IMR-90 (cell line): ENCODE measurements around the gene PABPN1. TPM values are rescaled to one million over a fixed set of nuclear protein-coding genes. Genes with fewer than 3 reads are reported as not detected.
A peak's percentile ranks its signal among the peaks of the same experiment; 100 is the strongest.

Experiments
- ATAC-seq: fragments of 200-7000 bp; cut with Tn5 transposase; 2 replicates; pipeline ENCODE4 v1.9.1; 2020; ENCODE audit warnings: low read depth, mild to moderate bottlenecking, moderate library complexity
- BruUV-seq: library from RNA; stranded (reverse); fragments of 400-500 nt; replicated peaks from 2 replicates; lab custom pipeline; 2021; lab: Mats Ljungman, UMichigan
- CTCF ChIA-PET: fragments of 300-600 bp; formaldehyde crosslinking; extraction: SDS; loops from one replicate; lab custom pipeline; 2021; ENCODE audit warnings: antibody characterized with exemption; lab: Yijun Ruan, JAX
- POLR2A ChIA-PET: fragments of 300-600 bp; sonication (Branson Sonifier 250); formaldehyde crosslinking; loops from one replicate; lab custom pipeline; 2022; ENCODE audit warnings: antibody characterized with exemption; ENCODE audit not compliant: unreplicated experiment; lab: Charles Lee
- DNase-seq: peaks from one replicate; pipeline ENCODE4 v3.0.0; 2013
- H2AFZ ChIP-seq: replicated peaks from 2 replicates; pipeline ENCODE3; 2013; ENCODE audit warnings: low read length, mild to moderate bottlenecking; ENCODE audit not compliant: poor library complexity
- H2AK5ac ChIP-seq: 2 replicates; pipeline ENCODE4 v1.6.1; 2013; ENCODE audit warnings: low read depth, low read length, inconsistent platforms
- H2AK9ac ChIP-seq: replicated peaks from 2 replicates; pipeline ENCODE3; 2013; ENCODE audit warnings: mild to moderate bottlenecking, low read depth, low read length, moderate library complexity; ENCODE audit not compliant: poor library complexity
- H2BK120ac ChIP-seq: 2 replicates; pipeline ENCODE4 v1.6.1; 2013; ENCODE audit warnings: low read depth, low read length, inconsistent platforms
- H2BK15ac ChIP-seq: 3 replicates; pipeline ENCODE4 v1.6.1; 2013; ENCODE audit warnings: low read depth, low read length, inconsistent platforms
- H2BK20ac ChIP-seq: 2 replicates; pipeline ENCODE4 v1.6.1; 2013; ENCODE audit warnings: low read depth, mild to moderate bottlenecking, inconsistent platforms, low read length, moderate library complexity
- H2BK5ac ChIP-seq: 2 replicates; pipeline ENCODE4 v1.6.1; 2013; ENCODE audit warnings: mild to moderate bottlenecking, low read depth, low read length, inconsistent platforms; ENCODE audit not compliant: poor library complexity, severe bottlenecking
- H3K14ac ChIP-seq: replicated peaks from 2 replicates; pipeline ENCODE4 v1.6.1; 2013; ENCODE audit warnings: low read depth, low read length, inconsistent platforms
- H3K18ac ChIP-seq: 2 replicates; pipeline ENCODE4 v1.6.1; 2013; ENCODE audit warnings: low read depth, low read length, control low read depth
- H3K23ac ChIP-seq: 2 replicates; pipeline ENCODE4 v1.6.1; 2013; ENCODE audit warnings: low read depth, low read length, inconsistent platforms
- H3K27ac ChIP-seq: 2 replicates; pipeline ENCODE4 v1.5.1; 2013; ENCODE audit warnings: mild to moderate bottlenecking, control low read depth, low read length; ENCODE audit not compliant: insufficient read depth
- H3K27me3 ChIP-seq: 2 replicates; pipeline ENCODE4 v1.6.1; 2013; ENCODE audit warnings: low read length; ENCODE audit not compliant: control insufficient read depth, insufficient read depth
- H3K36me3 ChIP-seq: 2 replicates; pipeline ENCODE4 v1.6.1; 2013; ENCODE audit warnings: low read length, mixed read lengths; ENCODE audit not compliant: control insufficient read depth, insufficient read depth
- H3K4ac ChIP-seq: 2 replicates; pipeline ENCODE4 v1.6.1; 2013; ENCODE audit warnings: low read depth, low read length, inconsistent platforms
- H3K4me1 ChIP-seq: 2 replicates; pipeline ENCODE4 v1.6.1; 2013; ENCODE audit warnings: low read length, mixed read lengths; ENCODE audit not compliant: control insufficient read depth, insufficient read depth
- H3K4me2 ChIP-seq: 2 replicates; pipeline ENCODE4 v1.6.1; 2013; ENCODE audit warnings: low read depth, mild to moderate bottlenecking, control low read depth, low read length, moderate library complexity
- H3K4me3 ChIP-seq: 2 replicates; pipeline ENCODE4 v1.5.1; 2013; ENCODE audit warnings: low read depth, mild to moderate bottlenecking, control low read depth, low read length, moderate library complexity; ENCODE audit not compliant: insufficient read depth
- H3K56ac ChIP-seq: 2 replicates; pipeline ENCODE4 v1.6.1; 2013; ENCODE audit warnings: low read length, inconsistent platforms; ENCODE audit not compliant: insufficient read depth; ENCODE audit errors: extremely low read depth
- H3K79me1 ChIP-seq, 2 experiments: 2 replicates each; pipeline ENCODE4 v1.6.1; 2013; ENCODE audit warnings: low read length in 2 of 2, inconsistent platforms in 1 of 2, low read depth in 1 of 2
- H3K9ac ChIP-seq: 2 replicates; pipeline ENCODE4 v1.6.1; 2013; ENCODE audit warnings: low read depth, low read length, control low read depth
- H3K9me1 ChIP-seq: 2 replicates; pipeline ENCODE4 v1.6.1; 2013; ENCODE audit warnings: low read length, inconsistent platforms; ENCODE audit not compliant: insufficient read depth
- H3K9me3 ChIP-seq: 2 replicates; pipeline ENCODE4 v1.6.1; 2013; ENCODE audit warnings: low read length; ENCODE audit not compliant: control insufficient read depth, insufficient read depth
- H4K20me1 ChIP-seq: 2 replicates; pipeline ENCODE4 v1.6.1; 2013; ENCODE audit warnings: low read length, inconsistent platforms; ENCODE audit not compliant: insufficient read depth
- H4K5ac ChIP-seq: 2 replicates; pipeline ENCODE4 v1.6.1; 2013; ENCODE audit warnings: mild to moderate bottlenecking, low read depth, low read length, control low read depth
- H4K8ac ChIP-seq, 2 experiments: 2 replicates each; pipeline ENCODE4 v1.6.1; 2013; ENCODE audit warnings: low read depth in 2 of 2, low read length in 2 of 2, control low read depth in 1 of 2, inconsistent platforms in 1 of 2
- H4K91ac ChIP-seq: 2 replicates; pipeline ENCODE4 v1.6.1; 2013; ENCODE audit warnings: low read depth, low read length, inconsistent platforms; ENCODE audit not compliant: insufficient read depth
- BHLHE40 ChIP-seq: fragments of 150-350 bp; IDR thresholded peaks from 2 replicates; pipeline ENCODE4 v1.6.1; 2016; ENCODE audit warnings: mild to moderate bottlenecking, low read depth, low read length
- FOS ChIP-seq: fragments of 150-350 bp; IDR thresholded peaks from 2 replicates; pipeline ENCODE4 v1.6.1; 2016; ENCODE audit warnings: low read depth, low read length
- MAFK ChIP-seq: IDR thresholded peaks from 2 replicates; pipeline ENCODE4 v1.6.1; 2012; ENCODE audit warnings: low read depth, low read length, improper control_type of control experiment
- MAZ ChIP-seq: IDR thresholded peaks from 2 replicates; pipeline ENCODE4 v1.6.1; 2012; ENCODE audit warnings: low read depth, mild to moderate bottlenecking, low read length, improper control_type of control experiment, moderate library complexity, borderline replicate concordance
- MXI1 ChIP-seq: IDR thresholded peaks from 2 replicates; pipeline ENCODE4 v1.6.1; 2012; ENCODE audit warnings: low read depth, mild to moderate bottlenecking, low read length, moderate library complexity, borderline replicate concordance
- POLR2A ChIP-seq: IDR thresholded peaks from 2 replicates; pipeline ENCODE4 v1.6.1; 2012; ENCODE audit warnings: mild to moderate bottlenecking, low read depth, low read length
- RFX5 ChIP-seq: IDR thresholded peaks from 2 replicates; pipeline ENCODE4 v1.8.0; 2012; ENCODE audit warnings: low read depth, mild to moderate bottlenecking, low read length, moderate library complexity
- USF2 ChIP-seq: fragments of 150-350 bp; IDR thresholded peaks from 2 replicates; pipeline ENCODE4 v1.6.1; 2017; ENCODE audit warnings: mild to moderate bottlenecking, antibody characterized with exemption, low read length, low read depth
- WGBS, 2 experiments: methylation state at CpG; one replicate each; pipeline versions ENCODE4 v1.1.5 to v1.1.7; 2013; ENCODE audit warnings: missing lambda C conversion rate in 2 of 2; ENCODE audit not compliant: insufficient read length in 1 of 2; ENCODE audit errors: extremely low coverage in 2 of 2; 5-methylcytosine and 5-hydroxymethylcytosine counted together
- dilution Hi-C: fragments of 300-500 bp; cut with HindIII; formaldehyde crosslinking; loops from one replicate; pipeline ENCODE4 v1.14.3; 2018; ENCODE audit warnings: low sequenced_read_pairs; ENCODE audit not compliant: unreplicated experiment
- in situ Hi-C: fragments of 300-500 bp; cut with MboI; formaldehyde crosslinking; loops from 3 replicates; pipeline ENCODE4 v1.14.3; 2019; ENCODE audit warnings: low sequenced_read_pairs, inconsistent platforms, mixed read lengths
- intact Hi-C: fragments of 100-400 bp; cut with micrococcal nuclease; formaldehyde crosslinking; loops from 2 replicates; pipeline ENCODE4 v1.10.0; 2022
- polyA plus RNA-seq, 3 experiments: library from polyadenylated mRNA; depleted of rRNA; stranded (reverse); fragments of >200 nt; gene quantifications; 2 replicates each; pipeline ENCODE4 v1.2.3, GENCODE V29; 2012; ENCODE audit warnings: low replicate concordance in 1 of 3
- total RNA-seq: library from RNA; depleted of rRNA; stranded (reverse); fragments of >200 nt; gene quantifications from 2 replicates; pipeline ENCODE4 v1.2.3, GENCODE V29; 2012
- TF ChIP-seq, protein P1 (sequence below): conservative IDR thresholded peaks from 2 replicates; pipeline ENCODE4 v1.5.1; 2012; ENCODE audit warnings: mild to moderate bottlenecking, low read depth, low read length, improper control_type of control experiment

PABPN1 gene
- total and polyA plus RNA-seq, 2 of the 4 experiments (the other 2 are of a cell fraction) = 104 to 211 TPM

GRCh38 chr14:23286020-23286901 lies 35.0 kb upstream of the PABPN1 start, which contains the start of gene HOMEZ:
Gene HOMEZ, minus strand, starts transcription at chr14:23286132. Its CDS starts 180 bp downstream, at chr14:23285952.
- dilution Hi-C loops (no loop called here), in situ Hi-C loops (no loop called here), intact Hi-C loops (loop anchor here (1.0 kb wide), 1 partner anchor 35 kb away; the partner anchor contains the start of gene PABPN1)
- peak; percentile 97 for DNase-seq
- peak within 1 kb of the TSS; percentile 95 for H3K4me3 ChIP-seq
- peak within 1 kb of the TSS; percentile 44 for H2BK5ac ChIP-seq
- ChIA-PET POLR2A (no interaction called here), CTCF (no interaction called here)
- H3K9me1 ChIP-seq = peaks cover 6% of the 10 kb centered on the region; the same call in 1 of the 2 replicates
- peaks cover 7% of the 10 kb centered on the region for H3K4me1 ChIP-seq
- H2AK5ac ChIP-seq = peak within 1 kb of the TSS; percentile 78
- H3K9me3 ChIP-seq = no peaks in the 10 kb centered on the region
- peak within 1 kb of the TSS; percentile 61 for H3K4ac ChIP-seq
- peak; percentile 98 for ATAC-seq
- H2AFZ ChIP-seq = peak within 1 kb of the TSS; percentile 97
- peaks cover 12 to 16% of the 10 kb centered on the region in 2 experiments for H3K79me1 ChIP-seq
- peak within 1 kb of the TSS; percentile 68 for H4K91ac ChIP-seq
- no peaks in the 10 kb centered on the region for H3K36me3 ChIP-seq
- peak within 1 kb of the TSS; percentile 79 for H3K14ac ChIP-seq
- H3K27me3 ChIP-seq = no peaks in the 10 kb centered on the region; the same call in 1 of the 2 replicates
- H4K20me1 ChIP-seq = no peaks in the 10 kb centered on the region
- BruUV-seq = no TSS peak
- peak within 1 kb of the TSS; percentile 47; the same call in 1 of the 2 replicates for H3K18ac ChIP-seq
- peak within 1 kb of the TSS; percentile 83 for H2AK9ac ChIP-seq
- WGBS, 2 experiments = 1% methylated on average over 19 of the region's 53 CpGs; no CpG with 5 or more reads in 1 of the 2 experiments
- H3K4me2 ChIP-seq = peak within 1 kb of the TSS; percentile 99
- H3K23ac ChIP-seq = peak within 1 kb of the TSS; percentile 83
- H4K5ac ChIP-seq = peak within 1 kb of the TSS; percentile 54
- no peak within 1 kb of the TSS for H2BK20ac ChIP-seq
- peak within 1 kb of the TSS; percentile 36 for H2BK120ac ChIP-seq
- peak within 1 kb of the TSS; percentile 84 for H3K9ac ChIP-seq
- peak within 1 kb of the TSS; percentile 72 to 89 for H4K8ac ChIP-seq
- H3K56ac ChIP-seq = peak within 1 kb of the TSS; percentile 73
- peak; percentile 28; the same call in 1 of the 2 replicates for TF ChIP-seq POLR2A
- TF ChIP-seq, protein P1, sequence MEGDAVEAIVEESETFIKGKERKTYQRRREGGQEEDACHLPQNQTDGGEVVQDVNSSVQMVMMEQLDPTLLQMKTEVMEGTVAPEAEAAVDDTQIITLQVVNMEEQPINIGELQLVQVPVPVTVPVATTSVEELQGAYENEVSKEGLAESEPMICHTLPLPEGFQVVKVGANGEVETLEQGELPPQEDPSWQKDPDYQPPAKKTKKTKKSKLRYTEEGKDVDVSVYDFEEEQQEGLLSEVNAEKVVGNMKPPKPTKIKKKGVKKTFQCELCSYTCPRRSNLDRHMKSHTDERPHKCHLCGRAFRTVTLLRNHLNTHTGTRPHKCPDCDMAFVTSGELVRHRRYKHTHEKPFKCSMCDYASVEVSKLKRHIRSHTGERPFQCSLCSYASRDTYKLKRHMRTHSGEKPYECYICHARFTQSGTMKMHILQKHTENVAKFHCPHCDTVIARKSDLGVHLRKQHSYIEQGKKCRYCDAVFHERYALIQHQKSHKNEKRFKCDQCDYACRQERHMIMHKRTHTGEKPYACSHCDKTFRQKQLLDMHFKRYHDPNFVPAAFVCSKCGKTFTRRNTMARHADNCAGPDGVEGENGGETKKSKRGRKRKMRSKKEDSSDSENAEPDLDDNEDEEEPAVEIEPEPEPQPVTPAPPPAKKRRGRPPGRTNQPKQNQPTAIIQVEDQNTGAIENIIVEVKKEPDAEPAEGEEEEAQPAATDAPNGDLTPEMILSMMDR = 0 out of 2 replicates have a peak, but pooled peaks have one; percentile 7
- no peak for TF ChIP-seq MAFK
- TF ChIP-seq USF2 = peak; percentile 62
- peak; percentile 72; the same call in 1 of the 2 replicates for TF ChIP-seq FOS
- peak; percentile 20; the same call in 1 of the 2 replicates for TF ChIP-seq MXI1
- TF ChIP-seq RFX5 = no peak
- peak; percentile 83 for TF ChIP-seq BHLHE40
- TF ChIP-seq MAZ = peak; percentile 76; the same call in 1 of the 2 replicates
- H2BK15ac ChIP-seq = no peak within 1 kb of the TSS
- peak within 1 kb of the TSS; percentile 51 for H3K27ac ChIP-seq
